ENCODE measurements around the gene PTPRN.

The PTPRN gene

DNA sequence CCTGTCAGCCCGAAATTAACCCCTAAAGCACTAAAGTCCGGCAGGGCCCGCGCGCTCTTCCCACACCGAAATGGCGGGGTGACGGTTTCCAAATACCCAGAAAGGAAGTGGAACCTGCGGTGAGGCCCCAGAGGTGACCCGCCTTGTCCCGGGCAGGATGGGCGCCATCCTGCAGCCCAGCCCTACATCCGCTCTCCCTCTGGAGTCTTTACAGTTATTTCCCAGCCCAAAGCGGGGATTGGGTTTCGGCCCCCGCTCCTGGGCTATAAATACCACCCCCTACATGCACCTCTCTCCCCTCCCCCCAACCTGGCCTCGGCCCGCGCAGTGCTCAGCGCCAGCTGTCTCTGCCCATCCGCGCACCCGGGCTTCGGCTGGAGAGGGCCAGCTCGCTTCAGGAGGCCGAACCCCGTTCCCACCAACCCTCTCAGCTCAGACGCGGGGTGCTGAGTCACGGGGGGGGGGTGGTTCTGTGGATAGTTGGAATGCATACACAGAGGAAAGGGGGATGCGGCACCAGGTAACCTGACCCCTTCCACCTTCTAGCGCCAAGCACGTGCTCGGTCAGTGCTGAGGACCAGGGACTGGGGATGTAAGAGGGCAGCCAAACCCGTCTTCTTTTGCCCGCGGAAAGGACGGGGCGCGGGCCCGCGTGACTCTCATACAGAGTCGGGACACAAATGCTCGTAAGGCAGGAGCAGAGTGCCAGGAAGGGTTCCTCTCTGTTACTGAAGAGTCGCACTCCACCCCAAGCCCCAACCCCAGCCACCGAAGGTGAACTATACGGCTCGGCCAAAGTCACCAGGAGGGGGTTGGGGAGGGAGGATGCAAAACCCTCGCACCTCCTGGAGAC is 56.1 kb downstream of the PTPRN start, which contains the start of gene TUBA4B:
TUBA4B (plus strand) TSS at position 344 of the 853 bp plus-strand sequence; CDS start at position 509, 165 bp downstream.
- peaks cover 49% of the 10 kb centered on the region for H3K4me1 Mint-ChIP-seq
- TF ChIP-seq, protein P1, sequence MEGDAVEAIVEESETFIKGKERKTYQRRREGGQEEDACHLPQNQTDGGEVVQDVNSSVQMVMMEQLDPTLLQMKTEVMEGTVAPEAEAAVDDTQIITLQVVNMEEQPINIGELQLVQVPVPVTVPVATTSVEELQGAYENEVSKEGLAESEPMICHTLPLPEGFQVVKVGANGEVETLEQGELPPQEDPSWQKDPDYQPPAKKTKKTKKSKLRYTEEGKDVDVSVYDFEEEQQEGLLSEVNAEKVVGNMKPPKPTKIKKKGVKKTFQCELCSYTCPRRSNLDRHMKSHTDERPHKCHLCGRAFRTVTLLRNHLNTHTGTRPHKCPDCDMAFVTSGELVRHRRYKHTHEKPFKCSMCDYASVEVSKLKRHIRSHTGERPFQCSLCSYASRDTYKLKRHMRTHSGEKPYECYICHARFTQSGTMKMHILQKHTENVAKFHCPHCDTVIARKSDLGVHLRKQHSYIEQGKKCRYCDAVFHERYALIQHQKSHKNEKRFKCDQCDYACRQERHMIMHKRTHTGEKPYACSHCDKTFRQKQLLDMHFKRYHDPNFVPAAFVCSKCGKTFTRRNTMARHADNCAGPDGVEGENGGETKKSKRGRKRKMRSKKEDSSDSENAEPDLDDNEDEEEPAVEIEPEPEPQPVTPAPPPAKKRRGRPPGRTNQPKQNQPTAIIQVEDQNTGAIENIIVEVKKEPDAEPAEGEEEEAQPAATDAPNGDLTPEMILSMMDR (IDR thresholded peaks at IDR 0.05; ENCODE audit: unreplicated experiment in 3 of 3), result no peak
- H3K27ac Mint-ChIP-seq, result peak within 1 kb of the TSS; percentile 15 to 75 (median 45)
- H3K36me3 Mint-ChIP-seq (ENCODE audit: low read depth), result no peaks in the 10 kb centered on the region
- H3K27me3 Mint-ChIP-seq (ENCODE audit: low read depth), result peaks cover 63% of the 10 kb centered on the region
- H3K4me3 Mint-ChIP-seq, result peak within 1 kb of the TSS; percentile 77 to 83 (median 77)
- H3K9me3 Mint-ChIP-seq, result no peaks in the 10 kb centered on the region

DNA sequence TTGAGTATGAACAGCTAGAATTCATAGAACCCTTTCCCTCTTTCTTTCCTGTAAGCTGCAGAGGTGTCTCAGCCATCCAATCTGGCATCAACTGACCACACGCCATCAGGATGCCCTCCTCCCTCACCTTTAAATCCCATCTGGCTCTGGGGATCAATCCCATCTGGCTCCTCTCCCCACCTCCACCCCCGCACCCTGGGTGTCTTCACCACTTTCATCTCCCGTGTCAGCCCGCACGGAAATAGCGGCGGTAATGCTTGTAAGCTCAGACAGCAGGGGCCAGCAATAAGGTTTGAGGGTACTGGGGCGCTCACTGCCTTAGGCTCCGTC is 56.7 kb downstream of the PTPRN start:
- H3K27ac Mint-ChIP-seq, result peak overlapping the region; percentile 15 to 75 (median 45)
- H3K4me3 Mint-ChIP-seq, result peak overlapping the region; percentile 77 to 83 (median 77)
- H3K9me3 Mint-ChIP-seq, result no peaks in the 10 kb centered on the region
- no peaks in the 10 kb centered on the region for H3K36me3 Mint-ChIP-seq (ENCODE audit: low read depth)
- TF ChIP-seq, protein P1 (IDR thresholded peaks at IDR 0.05; ENCODE audit: unreplicated experiment in 3 of 3), result no peak
- peaks cover 49% of the 10 kb centered on the region for H3K4me1 Mint-ChIP-seq
- peaks cover 62% of the 10 kb centered on the region for H3K27me3 Mint-ChIP-seq (ENCODE audit: low read depth)

DNA sequence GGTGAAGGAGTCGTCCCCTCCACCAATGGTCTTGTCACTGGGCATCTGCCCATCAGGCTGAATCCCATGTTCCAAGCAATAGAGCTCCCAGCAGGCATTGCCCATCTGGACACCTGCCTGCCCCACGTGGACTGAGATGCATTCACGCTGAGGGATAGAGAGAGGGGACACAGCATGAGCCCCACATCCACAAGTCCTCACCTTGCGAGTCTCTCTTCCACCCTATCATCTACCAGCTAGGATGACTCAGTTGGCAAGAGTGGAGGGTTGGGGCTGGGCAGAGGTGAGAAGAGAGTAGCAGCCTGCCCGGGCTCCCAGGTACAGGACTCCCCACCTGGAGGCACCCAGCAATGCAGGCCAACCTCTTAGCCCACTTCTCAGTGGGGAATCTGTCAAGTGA is 57.1 kb downstream of the PTPRN start:
- no peaks in the 10 kb centered on the region for H3K9me3 Mint-ChIP-seq
- peaks cover 62% of the 10 kb centered on the region for H3K27me3 Mint-ChIP-seq (ENCODE audit: low read depth)
- H3K27ac Mint-ChIP-seq, result peak overlapping the region in 1 of 3 experiments; percentile 68
- no peaks in the 10 kb centered on the region for H3K36me3 Mint-ChIP-seq (ENCODE audit: low read depth)
- H3K4me3 Mint-ChIP-seq, result peak overlapping the region; percentile 15 to 83 (median 77)
- peaks cover 49% of the 10 kb centered on the region for H3K4me1 Mint-ChIP-seq
- TF ChIP-seq, protein P1 (IDR thresholded peaks at IDR 0.05; ENCODE audit: unreplicated experiment in 3 of 3), result no peak

DNA sequence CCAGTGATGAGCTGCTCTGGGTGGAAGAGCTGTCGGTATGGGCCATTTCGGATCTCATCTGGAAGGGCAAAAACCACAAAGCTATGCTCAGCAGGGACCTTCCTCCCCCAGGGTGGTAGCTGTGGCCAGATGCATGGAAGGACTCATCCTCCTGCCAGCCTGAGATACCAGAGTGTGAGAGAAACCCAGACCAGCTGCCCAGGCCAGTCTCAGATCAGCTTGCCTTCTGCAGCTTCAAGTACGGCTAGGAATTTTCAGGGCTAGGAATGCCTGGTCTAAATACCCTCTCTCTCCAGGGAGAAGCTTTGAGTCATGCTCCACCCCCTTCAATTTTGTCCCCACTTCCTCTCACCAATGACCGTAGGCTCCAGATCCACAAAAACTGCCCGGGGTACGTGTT is 57.5 kb downstream of the PTPRN start:
- peaks cover 49% of the 10 kb centered on the region for H3K4me1 Mint-ChIP-seq
- no peaks in the 10 kb centered on the region for H3K36me3 Mint-ChIP-seq (ENCODE audit: low read depth)
- TF ChIP-seq, protein P1 (IDR thresholded peaks at IDR 0.05; ENCODE audit: unreplicated experiment in 3 of 3), result no peak
- no peaks in the 10 kb centered on the region for H3K9me3 Mint-ChIP-seq
- peak overlapping the region; percentile 15 to 56 (median 51) for H3K4me3 Mint-ChIP-seq
- peak overlapping the region in 1 of 3 experiments; percentile 68 for H3K27ac Mint-ChIP-seq
- peaks cover 60% of the 10 kb centered on the region for H3K27me3 Mint-ChIP-seq (ENCODE audit: low read depth)

DNA sequence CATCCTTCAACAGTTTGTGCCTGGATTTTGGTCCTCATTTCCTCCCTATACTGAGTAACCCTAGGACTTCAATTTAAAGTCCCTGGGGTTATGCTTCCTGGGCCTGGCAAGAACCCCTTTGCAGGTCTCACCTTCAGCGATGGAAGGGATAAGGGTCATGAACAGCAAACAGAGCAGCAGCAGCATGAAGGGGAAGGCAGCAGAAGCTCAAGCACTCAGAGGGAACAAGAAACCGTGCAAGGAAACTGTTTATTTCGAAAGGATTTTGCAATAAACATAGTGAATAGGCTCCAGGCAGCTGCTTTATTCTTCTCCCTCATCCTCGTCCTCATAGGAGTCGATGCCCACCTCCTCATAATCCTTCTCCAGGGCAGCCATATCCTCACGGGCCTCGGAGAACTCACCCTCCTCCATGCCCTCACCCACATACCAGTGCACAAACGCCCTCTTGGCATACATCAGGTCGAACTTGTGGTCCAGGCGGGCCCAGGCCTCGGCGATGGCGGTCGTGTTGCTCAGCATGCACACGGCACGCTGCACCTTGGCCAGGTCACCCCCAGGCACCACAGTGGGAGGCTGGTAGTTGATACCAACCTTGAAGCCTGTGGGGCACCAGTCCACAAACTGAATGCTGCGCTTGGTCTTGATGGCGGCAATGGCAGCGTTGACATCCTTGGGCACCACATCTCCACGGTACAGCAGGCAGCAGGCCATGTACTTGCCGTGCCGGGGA is 59.0 kb downstream of the PTPRN start:
- Mint-ChIP-seq H3K27me3 (ENCODE audit: low read depth) (peaks cover 46% of the 10 kb centered on the region), H3K27ac (peak overlapping the region; percentile 98 to 99 (median 98)), H3K4me1 (peaks cover 49% of the 10 kb centered on the region), H3K36me3 (ENCODE audit: low read depth) (no peaks in the 10 kb centered on the region), H3K9me3 (no peaks in the 10 kb centered on the region), H3K4me3 (peak overlapping the region in 2 of 3 experiments; percentile 59 to 68)
- TF ChIP-seq, protein P1 (IDR thresholded peaks at IDR 0.05; ENCODE audit: unreplicated experiment in 3 of 3), result no peak
